Neural crest cell (in vitro differentiated cells): ENCODE data around the gene USE1. TPM values are rescaled to one million over a fixed set of nuclear protein-coding genes. Genes with fewer than 3 reads are reported as not detected.

Experiments used
- DNase-seq: peaks from one replicate; pipeline ENCODE4 v3.0.0; 2021; ENCODE audit warnings: low read depth, mixed read lengths, low spot score
- H3K27ac Mint-ChIP-seq: one replicate; pipeline ENCODE4 v1.8.0; 2021; ENCODE audit warnings: mild to moderate bottlenecking, mixed read lengths; ENCODE audit not compliant: unreplicated experiment
- H3K27me3 Mint-ChIP-seq: 2 replicates; pipeline ENCODE4 v1.8.0; 2021; ENCODE audit warnings: low read depth, mild to moderate bottlenecking, mixed read lengths
- H3K36me3 Mint-ChIP-seq: 2 replicates; pipeline ENCODE4 v1.8.0; 2021; ENCODE audit warnings: low read depth, mild to moderate bottlenecking, mixed read lengths
- H3K4me1 Mint-ChIP-seq: 2 replicates; pipeline ENCODE4 v1.8.0; 2021; ENCODE audit warnings: mixed read lengths
- H3K4me3 Mint-ChIP-seq: one replicate; pipeline ENCODE4 v1.8.0; 2021; ENCODE audit warnings: mild to moderate bottlenecking, mixed read lengths
- H3K9me3 Mint-ChIP-seq: 2 replicates; pipeline ENCODE4 v1.8.0; 2021; ENCODE audit warnings: mixed read lengths
- total RNA-seq: library from RNA; stranded (reverse); gene quantifications from 2 replicates; pipeline ENCODE4 v1.2.1, GENCODE V29; 2021
- TF ChIP-seq, protein P1 (sequence below): fragments of 200-600 bp; sonication (generic); conservative IDR thresholded peaks from 2 replicates; pipeline ENCODE4 v1.5.0; 2021; ENCODE audit warnings: antibody characterized with exemption, mild to moderate bottlenecking

Gene USE1
- total RNA-seq, 1 donor from 2014 or later, result 15.7 TPM

DNA sequence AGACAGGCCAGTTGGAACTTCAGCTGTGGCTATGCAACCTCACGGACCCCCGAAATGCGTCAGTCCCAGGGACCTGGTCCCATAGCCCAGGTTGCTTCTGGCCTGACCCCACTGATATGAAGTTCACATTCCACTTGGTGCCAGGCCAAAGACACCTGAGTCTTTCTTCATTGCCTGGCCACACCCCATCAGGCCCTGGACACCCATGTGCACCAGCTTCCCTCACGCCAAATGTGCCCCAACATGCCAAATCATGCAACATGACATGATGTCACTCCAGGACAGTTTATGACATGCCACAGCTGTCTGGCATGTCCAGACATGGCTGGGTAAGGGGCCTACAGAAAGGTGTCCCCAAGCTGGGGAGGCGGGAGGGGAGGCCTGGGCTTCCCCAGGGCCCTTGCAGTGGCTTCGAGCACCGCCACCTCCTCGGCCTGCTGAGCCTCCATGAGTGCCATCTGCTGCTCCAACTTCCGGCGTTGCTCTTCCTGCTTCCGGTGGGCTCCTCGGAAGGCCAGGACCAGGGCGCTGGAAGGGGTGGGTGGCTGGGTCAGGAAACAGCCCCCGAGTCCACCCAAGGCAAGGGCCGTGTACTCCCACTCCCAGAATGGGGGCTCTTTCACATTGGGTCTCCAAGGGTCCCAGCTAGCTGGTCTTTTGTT is 34.9 kb downstream of the USE1 start:
- no peak for DNase-seq
- Mint-ChIP-seq H3K4me3 (no peak overlapping the region), H3K9me3 (no peaks in the 10 kb centered on the region), H3K4me1 (peaks cover 33% of the 10 kb centered on the region), H3K27me3 (peaks cover 7% of the 10 kb centered on the region), H3K27ac (no peak overlapping the region), H3K36me3 (no peaks in the 10 kb centered on the region)
- TF ChIP-seq, protein P1, sequence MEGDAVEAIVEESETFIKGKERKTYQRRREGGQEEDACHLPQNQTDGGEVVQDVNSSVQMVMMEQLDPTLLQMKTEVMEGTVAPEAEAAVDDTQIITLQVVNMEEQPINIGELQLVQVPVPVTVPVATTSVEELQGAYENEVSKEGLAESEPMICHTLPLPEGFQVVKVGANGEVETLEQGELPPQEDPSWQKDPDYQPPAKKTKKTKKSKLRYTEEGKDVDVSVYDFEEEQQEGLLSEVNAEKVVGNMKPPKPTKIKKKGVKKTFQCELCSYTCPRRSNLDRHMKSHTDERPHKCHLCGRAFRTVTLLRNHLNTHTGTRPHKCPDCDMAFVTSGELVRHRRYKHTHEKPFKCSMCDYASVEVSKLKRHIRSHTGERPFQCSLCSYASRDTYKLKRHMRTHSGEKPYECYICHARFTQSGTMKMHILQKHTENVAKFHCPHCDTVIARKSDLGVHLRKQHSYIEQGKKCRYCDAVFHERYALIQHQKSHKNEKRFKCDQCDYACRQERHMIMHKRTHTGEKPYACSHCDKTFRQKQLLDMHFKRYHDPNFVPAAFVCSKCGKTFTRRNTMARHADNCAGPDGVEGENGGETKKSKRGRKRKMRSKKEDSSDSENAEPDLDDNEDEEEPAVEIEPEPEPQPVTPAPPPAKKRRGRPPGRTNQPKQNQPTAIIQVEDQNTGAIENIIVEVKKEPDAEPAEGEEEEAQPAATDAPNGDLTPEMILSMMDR, result no peak

- no peak for DNase-seq
- no peaks in the 10 kb centered on the region for H3K4me1 Mint-ChIP-seq
- H3K27me3 Mint-ChIP-seq, result no peaks in the 10 kb centered on the region
- TF ChIP-seq, protein P1, result no peak
- H3K27ac Mint-ChIP-seq, result no peak overlapping the region
- no peak overlapping the region for H3K4me3 Mint-ChIP-seq
- no peaks in the 10 kb centered on the region for H3K36me3 Mint-ChIP-seq
- H3K9me3 Mint-ChIP-seq, result no peaks in the 10 kb centered on the region
These were observed 39.5 kb downstream of the USE1 start for GRCh38 chr19:17254636-17255035.

GRCh38 chr19:17255150-17255621 is 40.0 kb downstream of the USE1 start:
- Mint-ChIP-seq H3K4me3 (no peak overlapping the region), H3K27me3 (no peaks in the 10 kb centered on the region), H3K36me3 (no peaks in the 10 kb centered on the region), H3K27ac (no peak overlapping the region), H3K9me3 (no peaks in the 10 kb centered on the region), H3K4me1 (no peaks in the 10 kb centered on the region)
- TF ChIP-seq, protein P1, result no peak
- no peak for DNase-seq

DNA sequence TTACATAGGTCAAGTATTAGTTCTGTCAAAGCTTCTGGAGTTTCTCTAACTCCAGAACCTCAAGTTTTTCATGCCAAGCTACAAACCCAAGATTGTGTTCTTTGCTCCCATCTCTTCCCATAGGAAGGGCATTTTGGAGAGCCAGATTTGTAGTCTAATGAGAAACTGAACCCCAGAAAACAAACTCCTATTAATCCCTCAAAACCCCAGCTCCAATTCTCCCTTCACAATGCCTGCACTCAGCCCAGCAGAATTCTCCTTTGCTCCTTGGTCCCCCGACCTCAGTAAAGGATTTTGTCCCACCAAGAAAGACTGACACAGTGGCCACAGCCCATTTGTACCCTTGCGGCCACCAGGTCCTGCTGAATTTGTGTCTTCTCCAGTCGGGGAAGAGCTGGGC is 41.0 kb downstream of the USE1 start:
- H3K36me3 Mint-ChIP-seq, result no peaks in the 10 kb centered on the region
- TF ChIP-seq, protein P1, result no peak
- H3K4me3 Mint-ChIP-seq, result no peak overlapping the region
- H3K27ac Mint-ChIP-seq, result no peak overlapping the region
- peaks cover 2% of the 10 kb centered on the region for H3K27me3 Mint-ChIP-seq
- no peak for DNase-seq
- peaks cover 6% of the 10 kb centered on the region for H3K4me1 Mint-ChIP-seq
- H3K9me3 Mint-ChIP-seq, result no peaks in the 10 kb centered on the region

GRCh38 chr19:17259118-17259780 is 44.1 kb downstream of the USE1 start:
- no peak for DNase-seq
- Mint-ChIP-seq H3K4me1 (peaks cover 6% of the 10 kb centered on the region), H3K4me3 (no peak overlapping the region), H3K36me3 (no peaks in the 10 kb centered on the region), H3K27me3 (peaks cover 2% of the 10 kb centered on the region), H3K9me3 (no peaks in the 10 kb centered on the region), H3K27ac (no peak overlapping the region)
- TF ChIP-seq, protein P1, result no peak
